Measurements from ENCODE around the gene IRF2BP2. TPM values are rescaled to one million over a fixed set of nuclear protein-coding genes. Genes with fewer than 3 reads are reported as not detected.
A peak's percentile ranks its signal among the peaks of the same experiment; 100 is the strongest.

IRF2BP2 gene
- total and polyA plus RNA-seq, 4 donors: 36.9 to 148 (median 107) TPM

DNA sequence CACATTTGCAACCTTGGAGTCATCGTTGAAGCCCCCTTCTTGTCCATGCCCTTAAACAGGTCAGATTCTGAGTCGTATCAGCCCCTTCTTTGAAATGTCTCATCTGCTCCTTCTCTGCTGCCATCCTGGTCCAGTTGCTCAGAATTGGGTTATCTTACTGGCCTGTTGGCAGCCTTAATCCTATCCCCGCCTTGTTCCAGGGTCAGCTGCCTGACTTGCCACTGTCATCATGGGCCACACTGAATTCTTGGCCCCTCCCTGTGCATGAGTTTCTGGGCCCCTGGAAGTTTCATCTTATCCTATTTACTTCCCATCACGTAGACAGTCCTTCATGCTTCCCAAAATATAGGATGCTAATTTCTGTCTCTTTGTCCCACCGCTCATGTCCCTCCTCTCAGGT is 23.7 kb downstream of the IRF2BP2 start:
- H3K36me3 ChIP-seq (ENCODE audit: control insufficient read depth in 1 of 2, insufficient read depth in 2 of 2, low read length in 1 of 2): no peaks in the 10 kb centered on the region
- DNase-seq (no peak), ATAC-seq (ENCODE audit: low FRiP score) (no peak)
- H3K4me1 ChIP-seq (ENCODE audit: control insufficient read depth in 1 of 2, insufficient read depth in 2 of 2, low read length in 2 of 2): peaks cover 0 to 6% of the 10 kb centered on the region in 2 donors
- no peaks in the 10 kb centered on the region for H3K27me3 ChIP-seq (ENCODE audit: control insufficient read depth in 1 of 2, insufficient read depth in 2 of 2, low read length in 1 of 2)
- H3K9me3 ChIP-seq (ENCODE audit: control insufficient read depth, low read length): no peaks in the 10 kb centered on the region
- no peak overlapping the region for H3K4me3 ChIP-seq (ENCODE audit: low read length in 2 of 2)
- peak overlapping the region; percentile 83 to 97 for H3K27ac ChIP-seq (ENCODE audit: low read depth in 1 of 2, low read length in 2 of 2)
- WGBS, 2 donors: 94 to 96% methylated on average over 5 of the region's 5 CpGs
- intact Hi-C loops (cut with DNase I): no loop called here

DNA sequence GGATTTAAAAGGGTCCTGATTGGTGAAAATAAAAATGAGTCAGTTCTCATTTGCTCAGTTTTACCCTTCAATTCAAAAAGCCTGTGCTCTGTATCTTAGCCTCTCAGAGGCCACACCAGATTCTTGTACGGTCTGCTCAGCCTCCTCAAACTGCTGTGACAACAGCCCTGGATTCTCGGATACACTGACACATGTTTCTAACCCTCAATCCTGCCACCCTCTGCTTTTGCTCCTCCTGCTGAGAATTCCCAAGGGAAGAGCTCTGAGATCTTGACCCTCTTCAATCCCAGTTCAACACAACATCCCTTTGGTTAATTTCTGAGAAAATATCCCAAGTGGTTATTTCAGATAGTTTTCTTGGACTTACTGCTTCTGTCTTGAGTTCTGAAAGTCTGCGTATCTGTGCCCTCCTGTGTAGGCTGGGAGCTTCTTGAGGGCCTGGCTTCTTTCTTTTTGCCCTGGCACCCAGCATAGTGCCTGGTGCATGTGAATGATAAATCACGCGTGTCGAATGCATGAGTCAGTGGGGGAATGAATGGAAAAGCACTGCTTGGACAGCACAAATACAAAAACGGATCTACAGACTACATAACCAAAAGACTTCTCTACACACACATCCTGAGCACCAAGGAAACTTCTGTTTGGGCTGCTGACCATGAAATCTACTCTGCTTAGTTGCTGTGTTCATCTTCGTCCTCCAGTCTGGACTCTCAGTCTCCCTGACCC is 24.5 kb downstream of the IRF2BP2 start:
- Histone ChIP-seq H3K9me3 (ENCODE audit: control insufficient read depth, low read length) (no peaks in the 10 kb centered on the region), H3K4me1 (ENCODE audit: control insufficient read depth in 1 of 2, insufficient read depth in 2 of 2, low read length in 2 of 2) (peaks cover 0 to 6% of the 10 kb centered on the region in 2 donors), H3K4me3 (ENCODE audit: low read length in 2 of 2) (no peak overlapping the region), H3K36me3 (ENCODE audit: control insufficient read depth in 1 of 2, insufficient read depth in 2 of 2, low read length in 1 of 2) (no peaks in the 10 kb centered on the region), H3K27me3 (ENCODE audit: control insufficient read depth in 1 of 2, insufficient read depth in 2 of 2, low read length in 1 of 2) (no peaks in the 10 kb centered on the region), H3K27ac (ENCODE audit: low read depth in 1 of 2, low read length in 2 of 2) (peak overlapping the region; percentile 83 to 97)
- DNase-seq (peak in 1 of 2 donors; percentile 70), ATAC-seq (ENCODE audit: low FRiP score) (peak; percentile 61)
- intact Hi-C loops (cut with DNase I): loop anchor here in 1 of 2 donors (2.0 kb wide), 1 partner anchor 13 kb away; no protein-coding TSS in a partner anchor
- 7 to 8% methylated on average over 8 of the region's 8 CpGs for WGBS, 2 donors

DNA sequence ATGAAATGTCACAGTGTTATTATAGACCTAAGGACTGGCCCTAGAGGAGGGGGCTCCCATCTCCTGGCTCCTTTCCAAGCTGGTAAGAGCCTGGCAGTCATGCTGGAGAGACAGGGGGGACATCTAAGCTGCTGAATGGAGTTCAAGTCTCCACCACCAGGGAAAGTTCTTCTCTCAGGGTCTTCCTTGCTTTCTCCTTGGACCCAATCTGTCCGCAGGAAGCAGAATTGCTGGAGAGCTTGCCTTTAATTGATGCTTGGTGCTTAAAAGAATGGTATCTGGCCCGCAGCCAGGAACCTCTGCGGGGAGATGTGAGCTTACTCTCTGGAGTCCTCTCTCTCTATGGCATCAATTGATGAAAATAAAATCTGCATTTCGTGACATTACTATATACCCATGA is 25.1 kb downstream of the IRF2BP2 start:
- Histone ChIP-seq H3K36me3 (ENCODE audit: control insufficient read depth in 1 of 2, insufficient read depth in 2 of 2, low read length in 1 of 2) (no peaks in the 10 kb centered on the region), H3K27ac (ENCODE audit: low read depth in 1 of 2, low read length in 2 of 2) (peak overlapping the region; percentile 2 to 99), H3K4me1 (ENCODE audit: control insufficient read depth in 1 of 2, insufficient read depth in 2 of 2, low read length in 2 of 2) (peaks cover 0 to 6% of the 10 kb centered on the region in 2 donors), H3K27me3 (ENCODE audit: control insufficient read depth in 1 of 2, insufficient read depth in 2 of 2, low read length in 1 of 2) (no peaks in the 10 kb centered on the region), H3K9me3 (ENCODE audit: control insufficient read depth, low read length) (no peaks in the 10 kb centered on the region), H3K4me3 (ENCODE audit: low read length in 2 of 2) (no peak overlapping the region)
- ATAC-seq (ENCODE audit: low FRiP score): no peak
- 21 to 24% methylated on average over 4 of the region's 4 CpGs for WGBS, 2 donors
- peak in 1 of 2 donors; percentile 87 for DNase-seq
- intact Hi-C loops (cut with DNase I): loop anchor here (2.0 to 5.0 kb wide), 2 partner anchors 14 to 48 kb away; no protein-coding TSS in a partner anchor

DNA sequence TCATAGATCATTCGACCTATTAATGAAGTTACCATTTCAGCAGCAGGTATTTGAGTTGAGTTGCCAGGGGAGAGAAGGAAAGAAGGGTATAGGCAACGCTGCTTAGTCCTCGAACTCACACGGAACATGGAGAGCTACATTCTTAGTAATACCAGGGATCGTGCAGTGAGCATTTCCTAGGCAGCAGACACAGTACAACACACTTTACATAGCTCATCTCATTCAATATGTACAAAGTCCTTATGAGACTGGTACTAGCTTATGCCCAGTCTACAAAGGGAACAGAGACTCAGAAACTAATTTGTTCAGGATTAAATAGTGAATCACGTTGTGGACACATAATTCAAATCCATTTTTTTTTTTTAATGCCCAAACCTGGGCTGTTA is 25.6 kb downstream of the IRF2BP2 start:
- Histone ChIP-seq H3K9me3 (ENCODE audit: control insufficient read depth, low read length) (no peaks in the 10 kb centered on the region), H3K27ac (ENCODE audit: low read depth in 1 of 2, low read length in 2 of 2) (peak overlapping the region; percentile 88 to 99), H3K36me3 (ENCODE audit: control insufficient read depth in 1 of 2, insufficient read depth in 2 of 2, low read length in 1 of 2) (no peaks in the 10 kb centered on the region), H3K4me1 (ENCODE audit: control insufficient read depth in 1 of 2, insufficient read depth in 2 of 2, low read length in 2 of 2) (peaks cover 0 to 6% of the 10 kb centered on the region in 2 donors), H3K27me3 (ENCODE audit: control insufficient read depth in 1 of 2, insufficient read depth in 2 of 2, low read length in 1 of 2) (no peaks in the 10 kb centered on the region), H3K4me3 (ENCODE audit: low read length in 2 of 2) (no peak overlapping the region)
- peak; percentile 17 for ATAC-seq (ENCODE audit: low FRiP score)
- intact Hi-C loops (cut with DNase I): loop anchor here (2.0 to 5.0 kb wide), 2 partner anchors 14 to 47 kb away; no protein-coding TSS in a partner anchor
- 38 to 43% methylated on average over 6 of the region's 6 CpGs for WGBS, 2 donors
- DNase-seq: no peak

DNA sequence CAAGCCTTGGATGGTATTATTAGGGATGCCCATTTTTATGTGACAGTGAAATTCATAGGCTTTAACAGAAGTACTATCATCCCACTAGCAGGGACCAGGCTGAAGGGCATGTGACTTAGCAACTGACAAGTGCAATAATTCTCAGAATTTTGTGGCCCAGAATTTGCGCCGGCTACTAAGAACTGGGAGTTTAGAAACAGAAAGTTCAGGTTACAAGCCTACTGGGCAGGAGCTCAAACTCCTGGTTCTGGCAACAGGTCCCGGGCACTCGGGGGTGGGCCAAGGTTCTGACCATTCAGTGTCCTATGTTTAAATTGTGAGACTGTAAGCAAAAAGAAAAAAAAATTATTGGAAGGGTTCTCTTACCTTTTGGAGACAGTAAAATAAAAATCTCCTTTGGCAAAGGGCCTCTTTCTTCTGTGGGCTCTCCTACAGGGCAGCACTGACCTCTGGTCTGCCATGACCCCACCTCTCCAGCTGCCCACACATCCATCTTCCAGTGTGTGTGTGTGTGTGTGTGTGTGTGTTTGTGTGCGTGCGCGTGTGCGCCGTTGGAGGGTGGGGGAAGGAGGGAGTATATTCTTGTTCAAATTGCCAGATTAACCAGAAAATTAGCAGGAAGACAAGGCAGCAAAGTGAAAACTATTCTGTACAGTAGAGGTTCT is 26.1 kb downstream of the IRF2BP2 start:
- Histone ChIP-seq H3K9me3 (ENCODE audit: control insufficient read depth, low read length) (no peaks in the 10 kb centered on the region), H3K27me3 (ENCODE audit: control insufficient read depth in 1 of 2, insufficient read depth in 2 of 2, low read length in 1 of 2) (no peaks in the 10 kb centered on the region), H3K27ac (ENCODE audit: low read depth in 1 of 2, low read length in 2 of 2) (peak overlapping the region; percentile 88 to 93), H3K36me3 (ENCODE audit: control insufficient read depth in 1 of 2, insufficient read depth in 2 of 2, low read length in 1 of 2) (no peaks in the 10 kb centered on the region), H3K4me1 (ENCODE audit: control insufficient read depth in 1 of 2, insufficient read depth in 2 of 2, low read length in 2 of 2) (peaks cover 0 to 6% of the 10 kb centered on the region in 2 donors), H3K4me3 (ENCODE audit: low read length in 2 of 2) (no peak overlapping the region)
- ATAC-seq (ENCODE audit: low FRiP score): no peak
- 28 to 32% methylated on average over 9 of the region's 9 CpGs for WGBS, 2 donors
- DNase-seq: peak in 1 of 2 donors; percentile 70
- intact Hi-C loops (cut with DNase I): loop anchor here (2.0 to 5.0 kb wide), 3 partner anchors 15 to 53 kb away; no protein-coding TSS in a partner anchor

DNA sequence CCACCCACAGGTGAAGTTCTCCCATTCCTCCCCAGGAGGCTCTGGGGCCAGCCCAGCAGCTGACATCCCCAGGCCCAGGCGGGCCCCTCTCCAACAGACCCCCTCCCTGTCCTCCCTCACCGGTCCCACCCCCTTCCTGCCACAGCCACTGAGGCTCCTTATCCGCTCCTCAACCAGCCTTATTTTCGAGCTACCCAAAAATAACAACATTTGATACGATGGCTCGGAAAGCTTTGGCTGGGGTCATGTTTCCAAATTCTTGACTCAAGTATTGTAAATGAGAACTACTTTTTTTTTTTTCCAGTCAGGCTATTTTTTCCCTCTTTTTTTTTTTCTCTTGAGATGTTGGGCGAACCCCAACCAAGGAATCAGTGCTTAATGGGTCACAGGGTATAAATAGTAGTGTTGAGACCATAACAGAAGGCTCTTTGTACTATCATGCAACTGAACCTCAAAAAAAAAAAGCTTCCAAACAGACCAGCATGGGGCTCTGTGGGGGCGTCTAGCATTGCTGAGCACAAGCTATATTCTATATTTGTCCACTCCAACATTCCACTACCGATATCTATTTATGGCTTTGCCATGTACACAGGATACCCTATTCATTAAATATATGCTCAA is 27.2 kb downstream of the IRF2BP2 start:
- intact Hi-C loops (cut with DNase I): loop anchor here (2.0 to 5.0 kb wide), 2 partner anchors 45 to 52 kb away; no protein-coding TSS in a partner anchor
- peaks cover 0 to 6% of the 10 kb centered on the region in 2 donors for H3K4me1 ChIP-seq (ENCODE audit: control insufficient read depth in 1 of 2, insufficient read depth in 2 of 2, low read length in 2 of 2)
- no peaks in the 10 kb centered on the region for H3K36me3 ChIP-seq (ENCODE audit: control insufficient read depth in 1 of 2, insufficient read depth in 2 of 2, low read length in 1 of 2)
- DNase-seq (peak in 1 of 2 donors; percentile 75), ATAC-seq (ENCODE audit: low FRiP score) (peak; percentile 69)
- H3K27ac ChIP-seq (ENCODE audit: low read depth in 1 of 2, low read length in 2 of 2): peak overlapping the region; percentile 96 to 99
- 5 to 7% methylated on average over 9 of the region's 9 CpGs for WGBS, 2 donors
- no peaks in the 10 kb centered on the region for H3K27me3 ChIP-seq (ENCODE audit: control insufficient read depth in 1 of 2, insufficient read depth in 2 of 2, low read length in 1 of 2)
- no peak overlapping the region for H3K4me3 ChIP-seq (ENCODE audit: low read length in 2 of 2)
- no peaks in the 10 kb centered on the region for H3K9me3 ChIP-seq (ENCODE audit: control insufficient read depth, low read length)

DNA sequence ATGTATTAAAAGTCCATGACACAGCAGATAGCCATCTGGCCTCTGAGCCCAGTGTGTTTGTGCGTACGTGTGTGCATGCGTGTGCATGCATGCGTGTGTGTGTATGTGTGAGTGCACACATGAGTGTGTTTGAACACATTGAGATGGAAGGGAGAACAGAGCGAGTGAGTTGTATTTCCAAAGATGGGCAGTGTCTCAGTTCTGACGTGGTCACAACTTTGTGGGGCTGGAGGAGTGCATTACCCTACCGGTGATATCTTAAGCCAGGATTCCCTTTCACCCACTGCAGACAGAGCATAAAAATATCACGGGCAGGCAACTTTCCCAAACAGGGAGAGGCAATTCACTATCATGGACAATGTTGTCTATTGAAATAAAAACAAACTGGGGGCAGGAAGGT is 27.8 kb downstream of the IRF2BP2 start:
- H3K4me3 ChIP-seq (ENCODE audit: low read length in 2 of 2): no peak overlapping the region
- DNase-seq (no peak), ATAC-seq (ENCODE audit: low FRiP score) (peak; percentile 55)
- no peaks in the 10 kb centered on the region for H3K9me3 ChIP-seq (ENCODE audit: control insufficient read depth, low read length)
- peak overlapping the region; percentile 91 to 96 for H3K27ac ChIP-seq (ENCODE audit: low read depth in 1 of 2, low read length in 2 of 2)
- H3K36me3 ChIP-seq (ENCODE audit: control insufficient read depth in 1 of 2, insufficient read depth in 2 of 2, low read length in 1 of 2): no peaks in the 10 kb centered on the region
- H3K4me1 ChIP-seq (ENCODE audit: control insufficient read depth in 1 of 2, insufficient read depth in 2 of 2, low read length in 2 of 2): peaks cover 0 to 5% of the 10 kb centered on the region in 2 donors
- 12 to 26% methylated on average over 8 of the region's 8 CpGs for WGBS, 2 donors
- H3K27me3 ChIP-seq (ENCODE audit: control insufficient read depth in 1 of 2, insufficient read depth in 2 of 2, low read length in 1 of 2): no peaks in the 10 kb centered on the region
- intact Hi-C loops (cut with DNase I): loop anchor here (2.0 to 5.0 kb wide), 2 partner anchors 45 to 51 kb away; no protein-coding TSS in a partner anchor

- 71 to 76% methylated on average over 7 of the region's 7 CpGs for WGBS, 2 donors
- intact Hi-C loops (cut with DNase I): loop anchor here in 1 of 2 donors (5.0 kb wide), 1 partner anchor 44 kb away; no protein-coding TSS in a partner anchor
- H3K4me1 ChIP-seq (ENCODE audit: control insufficient read depth in 1 of 2, insufficient read depth in 2 of 2, low read length in 2 of 2): peaks cover 0 to 4% of the 10 kb centered on the region in 2 donors
These were observed 28.8 kb downstream of the IRF2BP2 start for GRCh38 chr1:234581063-234581714.

More at GRCh38 chr1:234581063-234581714, 28.8 kb downstream of the IRF2BP2 start:
- ATAC-seq (ENCODE audit: low FRiP score): no peak
- Histone ChIP-seq H3K27ac (ENCODE audit: low read depth in 1 of 2, low read length in 2 of 2) (peak overlapping the region in 1 of 2 donors; percentile 77), H3K36me3 (ENCODE audit: control insufficient read depth in 1 of 2, insufficient read depth in 2 of 2, low read length in 1 of 2) (no peaks in the 10 kb centered on the region), H3K9me3 (ENCODE audit: control insufficient read depth, low read length) (no peaks in the 10 kb centered on the region), H3K27me3 (ENCODE audit: control insufficient read depth in 1 of 2, insufficient read depth in 2 of 2, low read length in 1 of 2) (no peaks in the 10 kb centered on the region), H3K4me3 (ENCODE audit: low read length in 2 of 2) (no peak overlapping the region)
- DNase-seq: no peak

Data from aorta (tissue), 5 donors.